A549 (cell line): Measurements from ENCODE around the gene NAA15. TPM values are rescaled to one million over a fixed set of nuclear protein-coding genes. Genes with fewer than 3 reads are reported as not detected.

Source experiments
- ATAC-seq, 2 experiments: fragments of 200-7000 bp in 1 of 2; fragments of >200 bp in 1 of 2; cut with Nextera tagmentation in 1 of 2; cut with Tn5 transposase in 1 of 2; 3 replicates each; pipeline versions ENCODE4 v1.8.0 to v1.9.1; 2018 to 2020; ENCODE audit warnings: mild to moderate bottlenecking in 1 of 2, moderate library complexity in 1 of 2
- CTCF ChIA-PET: fragments of 300-600 bp; sonication (Branson Sonifier 250); formaldehyde crosslinking; extraction: SDS; loops from one replicate; lab custom pipeline; 2021; ENCODE audit warnings: antibody characterized with exemption, inconsistent platforms; lab: Yijun Ruan, JAX
- POLR2A ChIA-PET: fragments of 350-600 bp; formaldehyde crosslinking; extraction: SDS; loops from one replicate; lab custom pipeline; 2021; ENCODE audit warnings: antibody characterized with exemption, inconsistent platforms; lab: Yijun Ruan, JAX
- DNase-seq, 2 experiments: peaks; one replicate each; pipeline versions ENCODE4 v3.0.0 to v3.0.0-alpha.2; 2011 to 2016; ENCODE audit warnings: low read depth in 1 of 2, low spot score in 1 of 2
- FAIRE-seq: peaks from 2 replicates; lab custom pipeline; 2011; peaks lifted over from hg19 to GRCh38; lab: Jason Lieb, UNC
- H3K27ac ChIP-seq, 2 experiments: fragments of >200 bp; sonication (Bioruptor Twin); formaldehyde crosslinking; 3 replicates each; pipeline ENCODE4 v1.5.1; 2016 to 2017
- H3K4me1 ChIP-seq: fragments of >200 bp; sonication (Bioruptor Twin); formaldehyde crosslinking; 3 replicates; pipeline ENCODE4 v1.6.1; 2016
- H3K4me2 ChIP-seq: fragments of >200 bp; sonication (Bioruptor Twin); formaldehyde crosslinking; 3 replicates; pipeline ENCODE4 v1.6.1; 2016
- H3K4me3 ChIP-seq: fragments of >200 bp; sonication (Bioruptor Twin); formaldehyde crosslinking; 3 replicates; pipeline ENCODE4 v1.5.1; 2016
- H3K9me3 ChIP-seq: fragments of >200 bp; sonication (Bioruptor Twin); formaldehyde crosslinking; 3 replicates; pipeline ENCODE4 v1.6.1; 2016
- ATOH8 ChIP-seq: fragments of 250-450 bp; sonication (Bioruptor Pico); IDR thresholded peaks from 2 replicates; pipeline ENCODE4 v1.5.0; 2020; ENCODE audit warnings: low read depth, mild to moderate bottlenecking, moderate library complexity
- CBX2 ChIP-seq: fragments of 200-600 bp; sonication (generic); IDR thresholded peaks from 2 replicates; pipeline ENCODE4 v1.6.1; 2016; ENCODE audit warnings: low read depth, mild to moderate bottlenecking, borderline replicate concordance
- CBX8 ChIP-seq: fragments of 200-600 bp; sonication (generic); IDR thresholded peaks from 2 replicates; pipeline ENCODE4 v1.6.1; 2016
- CHD2 ChIP-seq: fragments of 150-350 bp; IDR thresholded peaks from 2 replicates; pipeline ENCODE4 v1.6.1; 2014; ENCODE audit warnings: low read length; ENCODE audit not compliant: partially characterized antibody
- E2F6 ChIP-seq: IDR thresholded peaks from 2 replicates; pipeline ENCODE4 v1.6.1; 2012; ENCODE audit warnings: low read depth, borderline replicate concordance
- EHMT2 ChIP-seq: fragments of 200-600 bp; sonication (generic); IDR thresholded peaks from 2 replicates; pipeline ENCODE4 v1.6.1; 2016; ENCODE audit warnings: antibody characterized with exemption, low read depth, mild to moderate bottlenecking, moderate library complexity
- ESRRA ChIP-seq: fragments of 150-350 bp; IDR thresholded peaks from 2 replicates; pipeline ENCODE4 v1.6.1; 2014; ENCODE audit warnings: mild to moderate bottlenecking, low read length, borderline replicate concordance
- FOSB ChIP-seq: fragments of 250-450 bp; sonication (Bioruptor Pico); IDR thresholded peaks from 2 replicates; pipeline ENCODE4 v1.5.0; 2020; ENCODE audit warnings: mild to moderate bottlenecking, moderate library complexity
- GATA3 ChIP-seq: IDR thresholded peaks from 2 replicates; pipeline ENCODE4 v1.6.1; 2012; ENCODE audit warnings: borderline replicate concordance
- HDAC2 ChIP-seq: fragments of 200-600 bp; sonication (generic); IDR thresholded peaks from 2 replicates; pipeline ENCODE4 v1.6.1; 2016
- HMGXB4 ChIP-seq: fragments of 250-450 bp; sonication (Bioruptor Pico); IDR thresholded peaks from 2 replicates; pipeline ENCODE4 v1.5.0; 2021; ENCODE audit warnings: mild to moderate bottlenecking, moderate library complexity, borderline replicate concordance
- HOXA7 ChIP-seq: fragments of 250-450 bp; sonication (Bioruptor Pico); IDR thresholded peaks from 2 replicates; pipeline ENCODE4 v1.5.0; 2020; ENCODE audit warnings: mild to moderate bottlenecking, moderate library complexity
- HOXB13 ChIP-seq: fragments of 250-450 bp; sonication (Bioruptor Pico); IDR thresholded peaks from 2 replicates; pipeline ENCODE4 v1.5.0; 2020; ENCODE audit warnings: low read depth, mild to moderate bottlenecking, moderate library complexity
- JUN ChIP-seq, 2 experiments: fragments of >200 bp; sonication (Bioruptor Twin); formaldehyde crosslinking; IDR thresholded peaks; 2 replicates in 1 of 2; 3 replicates in 1 of 2; pipeline ENCODE4 v1.6.1; 2016 to 2017
- KDM5A ChIP-seq: fragments of 200-600 bp; sonication (generic); IDR thresholded peaks from 2 replicates; pipeline ENCODE4 v1.6.1; 2016; ENCODE audit warnings: antibody characterized with exemption, mild to moderate bottlenecking
- NFE2L2 ChIP-seq: fragments of 150-350 bp; conservative IDR thresholded peaks from 2 replicates; pipeline ENCODE4 v1.6.1; 2014; ENCODE audit warnings: low read length
- NR3C1 ChIP-seq: fragments of >200 bp; sonication (Bioruptor Twin); formaldehyde crosslinking; IDR thresholded peaks from 3 replicates; pipeline ENCODE4 v1.6.1; 2017
- PHF8 ChIP-seq: fragments of 200-600 bp; sonication (generic); IDR thresholded peaks from 2 replicates; pipeline ENCODE4 v1.6.1; 2016; ENCODE audit warnings: low read depth, mild to moderate bottlenecking, antibody characterized with exemption, moderate library complexity, borderline replicate concordance
- POLR2AphosphoS2 ChIP-seq: conservative IDR thresholded peaks from 2 replicates; pipeline ENCODE4 v1.6.1; 2012; ENCODE audit warnings: low read length, improper control_type of control experiment, inconsistent platforms
- RFX5 ChIP-seq: fragments of 450-650 bp; IDR thresholded peaks from 2 replicates; pipeline ENCODE4 v1.7.1; 2014; ENCODE audit warnings: antibody characterized with exemption, mild to moderate bottlenecking, moderate library complexity
- SMC3 ChIP-seq: fragments of >200 bp; sonication (Bioruptor Twin); formaldehyde crosslinking; IDR thresholded peaks from 3 replicates; pipeline ENCODE4 v1.6.1; 2018; ENCODE audit warnings: inconsistent platforms
- SREBF2 ChIP-seq: fragments of 450-650 bp; IDR thresholded peaks from 2 replicates; pipeline ENCODE4 v1.6.1; 2014; ENCODE audit warnings: mild to moderate bottlenecking, moderate library complexity
- TFCP2L1 ChIP-seq: fragments of 250-450 bp; sonication (Bioruptor Pico); IDR thresholded peaks from 2 replicates; pipeline ENCODE4 v1.5.0; 2021; ENCODE audit warnings: mild to moderate bottlenecking
- USF2 ChIP-seq: fragments of 450-650 bp; IDR thresholded peaks from 2 replicates; pipeline ENCODE4 v1.6.1; 2014; ENCODE audit warnings: antibody characterized with exemption
- ZNF302 ChIP-seq: fragments of 250-450 bp; sonication (Bioruptor Pico); IDR thresholded peaks from 2 replicates; pipeline ENCODE4 v1.9.0; 2021; ENCODE audit warnings: inconsistent platforms, mild to moderate bottlenecking, moderate library complexity
- WGBS: methylation state at CpG from one replicate; pipeline ENCODE4 v1.1.6; 2017; ENCODE audit errors: missing lambda C conversion rate; 5-methylcytosine and 5-hydroxymethylcytosine counted together
- polyA plus RNA-seq, 4 experiments: library from polyadenylated mRNA; depleted of rRNA in 3 of 4; stranded (reverse); fragments of >200 nt; fragmentation: RNase III in 1 of 4; extraction: RNeasy Plus Mini Kit Qiagen cat#74134 plus additional on column Dnase treatment in 1 of 4; gene quantifications; 2 replicates in 3 of 4; 3 replicates in 1 of 4; pipeline ENCODE4 v1.2.3, GENCODE V29; 2011 to 2017

Gene NAA15
- polyA plus RNA-seq, 2 of the 4 experiments (the other 2 are of a cell fraction), result 29.2 to 45.2 TPM

DNA sequence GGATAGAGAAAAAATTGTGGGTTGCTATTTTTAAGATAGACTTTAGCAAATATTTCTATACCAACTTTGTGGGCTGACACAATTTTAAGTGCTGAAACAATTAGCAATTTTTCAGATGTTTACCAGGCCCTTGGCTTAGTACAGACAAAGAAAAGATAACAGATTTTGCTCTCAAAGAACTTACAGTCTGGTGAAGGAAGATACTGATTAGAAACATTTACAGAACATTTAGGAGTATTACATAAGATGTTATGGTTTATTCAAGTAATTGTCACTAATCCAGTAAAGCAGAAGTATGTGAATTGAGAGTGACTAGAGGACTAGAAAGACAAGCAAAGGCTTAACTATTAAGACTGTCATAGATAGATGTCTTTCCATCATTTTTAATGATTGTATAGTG lies 36.3 kb downstream of the NAA15 start:
- FAIRE-seq (no peak), DNase-seq (no peak), ATAC-seq (no peak)
- Histone ChIP-seq H3K27ac (no peak overlapping the region), H3K4me3 (no peak overlapping the region), H3K9me3 (no peaks in the 10 kb centered on the region), H3K4me2 (no peak overlapping the region), H3K4me1 (no peaks in the 10 kb centered on the region)
- ChIA-PET CTCF (interaction anchor here (1.4 kb wide), 1 partner anchor 11 kb away, joined by 4 read pairs; no protein-coding TSS in a partner anchor), POLR2A (no interaction called here)
- TF ChIP-seq CHD2, result no peak
- TF ChIP-seq SREBF2, result no peak
- TF ChIP-seq ATOH8 (CRISPR knock-in tag), result no peak
- no peak for TF ChIP-seq HOXB13 (CRISPR knock-in tag)

DNA sequence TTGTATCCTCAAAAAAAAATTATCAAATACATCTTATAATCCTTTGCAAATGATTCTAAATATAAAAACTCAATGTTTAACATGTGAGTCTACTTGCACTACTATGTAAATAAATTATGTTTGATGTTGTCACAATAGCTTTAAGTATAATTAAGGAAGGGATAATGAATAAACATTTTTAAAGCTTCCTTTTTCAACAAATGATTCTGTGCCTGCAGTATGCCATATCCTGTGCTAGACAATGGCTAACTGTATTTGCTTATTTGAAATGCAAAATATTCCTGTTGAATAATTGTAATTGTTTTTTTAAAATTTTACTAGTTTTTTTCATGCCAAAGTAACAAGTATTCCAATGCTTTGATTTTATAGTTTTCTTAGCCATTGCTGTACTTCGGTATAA lies 60.0 kb downstream of the NAA15 start:
- POLR2A ChIA-PET, result interaction anchor here (0.7 kb wide), 1 partner anchor 165 kb away, joined by 3 read pairs; no protein-coding TSS in a partner anchor

DNA sequence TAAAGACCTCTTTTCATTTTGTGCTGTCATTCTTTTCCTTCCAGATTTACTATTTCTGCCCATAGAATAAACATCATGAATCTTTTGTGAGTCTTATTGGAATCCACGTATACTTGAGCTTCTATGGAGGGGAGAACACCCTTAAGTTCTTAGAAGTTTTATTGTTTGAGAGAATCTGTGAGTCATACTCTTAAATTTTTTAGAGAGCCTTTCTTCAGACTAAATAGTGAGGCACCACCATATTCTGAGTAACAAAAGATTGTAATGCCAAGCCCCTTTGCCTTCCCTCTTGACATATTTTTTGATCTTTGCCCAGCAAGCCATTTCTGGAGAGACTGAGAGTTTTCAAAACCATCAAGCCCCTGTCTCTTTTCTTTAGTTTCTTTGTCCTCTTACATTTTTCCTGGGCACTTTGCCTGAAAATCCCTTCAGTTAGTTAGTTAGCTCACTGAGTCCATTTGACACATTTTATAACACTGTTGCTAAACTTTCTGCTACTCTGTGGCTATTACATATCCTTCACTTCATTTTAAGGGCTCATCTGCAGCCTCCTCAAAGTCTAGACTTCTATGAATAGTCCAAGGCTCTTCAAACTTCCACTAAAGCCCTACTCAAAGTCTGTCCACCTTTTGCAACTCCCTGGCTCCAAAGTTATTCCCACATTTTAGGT lies 66.3 kb downstream of the NAA15 start:
- H3K9me3 ChIP-seq, result no peaks in the 10 kb centered on the region
- DNase-seq, result no peak
- no peak; a peak in 1 of 6 replicates for ATAC-seq
- WGBS, result 59% methylated on average over 1 of the region's 1 CpG
- H3K4me2 ChIP-seq, result no peak overlapping the region
- no peak for FAIRE-seq
- H3K4me1 ChIP-seq, result peaks cover 4% of the 10 kb centered on the region; the same call in 2 of the 3 replicates
- ChIA-PET CTCF (no interaction called here), POLR2A (no interaction called here)
- H3K4me3 ChIP-seq, result no peak overlapping the region
- H3K27ac ChIP-seq, result no peak overlapping the region
- TF ChIP-seq TFCP2L1 (CRISPR knock-in tag), result no peak
- TF ChIP-seq EHMT2, result no peak
- TF ChIP-seq CBX2, result no peak
- no peak for TF ChIP-seq USF2
- TF ChIP-seq RFX5, result no peak
- TF ChIP-seq SMC3, result no peak
- TF ChIP-seq HMGXB4, result no peak
- TF ChIP-seq E2F6, result no peak
- TF ChIP-seq ZNF302, result no peak

More for the DNA sequence above, 60.0 kb downstream of the NAA15 start:
- Histone ChIP-seq H3K4me1 (no peaks in the 10 kb centered on the region), H3K4me2 (no peak overlapping the region), H3K9me3 (no peaks in the 10 kb centered on the region)
- ATAC-seq (no peak), FAIRE-seq (no peak)
- 91% methylated on average over 1 of the region's 1 CpG for WGBS
- CTCF ChIA-PET, result no interaction called here
- no peak for TF ChIP-seq ESRRA
- no peak for TF ChIP-seq CHD2
- no peak for TF ChIP-seq USF2
- no peak for TF ChIP-seq KDM5A
- TF ChIP-seq HDAC2, result no peak
- no peak for TF ChIP-seq CBX8
- no peak for TF ChIP-seq SREBF2
- no peak for TF ChIP-seq NR3C1
- no peak for TF ChIP-seq NFE2L2
- no peak for TF ChIP-seq GATA3
- TF ChIP-seq HMGXB4, result no peak
- TF ChIP-seq HOXA7 (CRISPR knock-in tag), result no peak
- TF ChIP-seq E2F6, result no peak
- TF ChIP-seq FOSB, result no peak
- TF ChIP-seq PHF8, result no peak
- TF ChIP-seq JUN (IDR thresholded peaks at IDR 0.05), result no peak
- no peak for TF ChIP-seq POLR2AphosphoS2
- no peak for TF ChIP-seq TFCP2L1 (CRISPR knock-in tag)
- TF ChIP-seq, all 56 proteins: peak for 0
- DNase-seq, result no peak
- no peak overlapping the region for H3K27ac ChIP-seq
- H3K4me3 ChIP-seq, result no peak overlapping the region
